HCT116 (cell line): Measurements from ENCODE around the gene MTHFR.

Experiments used
- ATF3 ChIP-seq: IDR thresholded peaks from 2 replicates; pipeline ENCODE4 v1.6.1; 2012
- CTCF ChIP-seq, 3 experiments: fragments of 200-600 bp in 1 of 3; sonication (generic) in 1 of 3; IDR thresholded peaks in 2 of 3; conservative IDR thresholded peaks in 1 of 3; 2 replicates each; pipeline ENCODE4 v1.5.1; 2012 to 2017; ENCODE audit warnings: low read depth in 2 of 3, low read length in 2 of 3, antibody characterized with exemption in 1 of 3, borderline replicate concordance in 1 of 3, control low read depth in 1 of 3, mild to moderate bottlenecking in 1 of 3, mixed read lengths in 1 of 3, mixed run types in 1 of 3, moderate library complexity in 1 of 3; ENCODE audit not compliant: insufficient read depth in 1 of 3
- EZH2 ChIP-seq: fragments of 200-600 bp; sonication (generic); IDR thresholded peaks from 2 replicates; pipeline ENCODE4 v1.6.1; 2017; ENCODE audit warnings: antibody characterized with exemption, mixed run types
- FOSL1 ChIP-seq: IDR thresholded peaks from 2 replicates; pipeline ENCODE4 v1.6.1; 2012; ENCODE audit warnings: low read depth
- RAD21 ChIP-seq: IDR thresholded peaks from 2 replicates; pipeline ENCODE4 v1.6.1; 2012; ENCODE audit warnings: low read depth, mild to moderate bottlenecking
- REST ChIP-seq: IDR thresholded peaks from 2 replicates; pipeline ENCODE4 v1.6.1; 2012; ENCODE audit warnings: low read depth

DNA sequence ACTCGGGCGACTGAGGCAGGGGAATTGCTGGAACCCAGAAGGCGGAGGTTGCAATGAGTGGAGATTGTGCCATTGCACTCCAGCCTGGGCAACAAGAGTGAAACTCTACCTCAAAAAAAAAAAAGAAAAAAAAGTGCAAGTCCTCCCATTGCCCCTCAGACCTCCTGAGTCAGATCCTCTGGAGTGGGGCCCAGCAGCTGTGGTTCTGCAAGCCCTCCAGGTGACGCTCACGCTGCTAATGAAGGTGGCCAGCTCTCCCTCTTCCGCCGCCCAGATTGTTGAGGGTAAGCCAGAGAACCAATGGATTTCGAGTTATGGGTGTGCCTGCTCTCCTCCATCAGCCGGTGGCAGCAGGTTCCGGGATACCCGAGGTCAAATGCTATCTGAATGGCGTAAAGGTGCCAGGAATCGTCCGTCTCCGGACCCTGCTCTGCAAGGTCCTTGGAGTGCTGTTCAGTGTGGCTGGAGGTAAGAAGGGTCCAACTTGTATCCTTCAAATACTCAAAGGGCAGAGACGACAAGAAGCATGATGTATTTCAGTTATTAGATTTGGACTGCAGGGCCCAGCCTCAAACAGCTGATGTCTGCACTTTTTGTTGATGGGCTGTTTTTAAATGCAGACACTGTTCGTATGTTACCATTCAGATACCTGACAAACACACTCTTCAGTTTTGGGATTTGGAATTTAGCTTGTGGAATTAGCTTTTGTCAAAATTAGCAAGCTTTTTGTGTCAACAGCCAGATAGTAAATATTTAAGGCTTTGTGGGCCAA, 17.8 kb upstream of the MTHFR start:
- no peak for TF ChIP-seq CTCF (IDR thresholded peaks at IDR 0.05 in 2 of 3, conservative IDR thresholded peaks at IDR 0.05 in 1 of 3; ENCODE audit: borderline replicate concordance in 1 of 3, insufficient read depth in 1 of 3, low read depth in 2 of 3, low read length in 2 of 3)
- no peak for TF ChIP-seq ATF3
- TF ChIP-seq RAD21 = no peak
- TF ChIP-seq EZH2 = no peak
- TF ChIP-seq FOSL1 = no peak
- TF ChIP-seq REST = no peak
